Measurements from ENCODE around the gene CELSR1.

DNA sequence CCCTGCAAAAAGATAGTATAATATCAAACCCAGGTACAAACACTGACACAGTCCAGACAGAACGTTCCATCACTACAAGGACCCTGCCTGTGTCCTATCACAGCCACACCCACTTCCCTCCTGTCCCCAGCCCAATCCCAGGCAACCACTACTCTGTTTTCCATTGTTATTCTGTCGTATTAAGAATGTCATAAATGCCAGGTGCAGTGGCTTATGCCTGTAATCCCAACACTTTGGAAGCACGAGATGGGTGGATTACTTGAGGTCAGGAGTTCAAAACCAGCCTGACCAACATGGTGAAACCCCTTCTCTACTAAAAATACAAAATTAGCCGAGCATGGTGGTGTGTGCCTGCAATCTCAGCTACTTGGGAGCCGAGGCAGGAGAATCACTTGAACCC is 112.9 kb downstream of the CELSR1 start:
- TF ChIP-seq REST (IDR thresholded peaks at IDR 0.05; ENCODE audit: insufficient replicate concordance, low read depth) (no peak), POLR2AphosphoS5 (IDR thresholded peaks at IDR 0.05; ENCODE audit: low read depth) (no peak)
- TF ChIP-seq, protein P1, sequence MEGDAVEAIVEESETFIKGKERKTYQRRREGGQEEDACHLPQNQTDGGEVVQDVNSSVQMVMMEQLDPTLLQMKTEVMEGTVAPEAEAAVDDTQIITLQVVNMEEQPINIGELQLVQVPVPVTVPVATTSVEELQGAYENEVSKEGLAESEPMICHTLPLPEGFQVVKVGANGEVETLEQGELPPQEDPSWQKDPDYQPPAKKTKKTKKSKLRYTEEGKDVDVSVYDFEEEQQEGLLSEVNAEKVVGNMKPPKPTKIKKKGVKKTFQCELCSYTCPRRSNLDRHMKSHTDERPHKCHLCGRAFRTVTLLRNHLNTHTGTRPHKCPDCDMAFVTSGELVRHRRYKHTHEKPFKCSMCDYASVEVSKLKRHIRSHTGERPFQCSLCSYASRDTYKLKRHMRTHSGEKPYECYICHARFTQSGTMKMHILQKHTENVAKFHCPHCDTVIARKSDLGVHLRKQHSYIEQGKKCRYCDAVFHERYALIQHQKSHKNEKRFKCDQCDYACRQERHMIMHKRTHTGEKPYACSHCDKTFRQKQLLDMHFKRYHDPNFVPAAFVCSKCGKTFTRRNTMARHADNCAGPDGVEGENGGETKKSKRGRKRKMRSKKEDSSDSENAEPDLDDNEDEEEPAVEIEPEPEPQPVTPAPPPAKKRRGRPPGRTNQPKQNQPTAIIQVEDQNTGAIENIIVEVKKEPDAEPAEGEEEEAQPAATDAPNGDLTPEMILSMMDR (IDR thresholded peaks at IDR 0.05; ENCODE audit: insufficient read depth, low read length) = no peak
